GM13976 (cell line): ENCODE measurements around the gene WWOX.

ENCODE experiments used
- DNase-seq: peaks from one replicate; pipeline ENCODE4 v3.0.0; 2012; ENCODE audit warnings: low spot score
- in situ Hi-C: fragments of 300-500 bp; cut with MboI; formaldehyde crosslinking; loops from one replicate; pipeline ENCODE4 v1.12.0; 2022; ENCODE audit warnings: low sequenced_read_pairs, mixed read lengths, inconsistent platforms; ENCODE audit not compliant: unreplicated experiment
- TF ChIP-seq, protein P1 (sequence below): IDR thresholded peaks from 2 replicates; pipeline ENCODE4 v1.5.1; 2012; ENCODE audit warnings: borderline replicate concordance, mild to moderate bottlenecking; ENCODE audit not compliant: insufficient read depth; ENCODE audit errors: extremely low read depth, missing control alignments, control extremely low read depth

The WWOX gene

DNA sequence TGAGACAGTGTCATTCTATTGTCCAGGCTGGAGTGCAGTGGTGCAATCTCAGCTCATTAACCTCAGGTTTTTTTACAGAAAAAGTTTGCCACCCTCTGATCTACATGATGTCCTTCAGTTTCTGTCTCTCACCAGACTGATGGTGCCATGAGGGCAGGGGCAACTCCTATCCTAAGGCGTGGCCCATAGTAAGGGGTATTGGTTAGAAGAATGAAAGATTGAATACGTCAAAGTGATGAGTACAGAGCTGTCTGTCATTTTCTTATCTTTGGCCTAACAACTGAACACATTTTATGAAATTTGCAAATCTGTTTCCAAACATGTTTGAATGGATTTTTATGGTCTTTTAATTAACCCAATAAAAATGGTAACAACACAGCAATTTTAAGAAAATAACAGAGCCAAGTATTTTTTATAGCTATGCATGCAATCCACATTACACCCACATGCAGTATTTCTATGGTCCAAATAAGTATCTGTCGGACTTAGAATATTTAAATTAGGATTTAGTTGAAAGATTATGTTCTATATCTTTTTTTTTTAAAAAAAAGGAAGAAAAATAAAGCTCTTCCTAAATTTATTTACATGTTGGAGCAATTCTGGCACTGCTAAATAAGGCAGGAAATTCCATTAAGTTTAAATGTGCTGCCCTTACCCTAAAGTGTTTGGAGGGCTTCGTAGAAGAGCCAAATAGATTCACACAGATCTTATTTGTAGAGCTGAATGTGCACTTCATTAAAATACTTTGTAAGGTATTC lies 192.8 kb downstream of the WWOX start:
- in situ Hi-C loops, result no loop called here
- no peak for DNase-seq

GRCh38 chr16:78292844-78293380 lies 193.5 kb downstream of the WWOX start:
- TF ChIP-seq, protein P1, sequence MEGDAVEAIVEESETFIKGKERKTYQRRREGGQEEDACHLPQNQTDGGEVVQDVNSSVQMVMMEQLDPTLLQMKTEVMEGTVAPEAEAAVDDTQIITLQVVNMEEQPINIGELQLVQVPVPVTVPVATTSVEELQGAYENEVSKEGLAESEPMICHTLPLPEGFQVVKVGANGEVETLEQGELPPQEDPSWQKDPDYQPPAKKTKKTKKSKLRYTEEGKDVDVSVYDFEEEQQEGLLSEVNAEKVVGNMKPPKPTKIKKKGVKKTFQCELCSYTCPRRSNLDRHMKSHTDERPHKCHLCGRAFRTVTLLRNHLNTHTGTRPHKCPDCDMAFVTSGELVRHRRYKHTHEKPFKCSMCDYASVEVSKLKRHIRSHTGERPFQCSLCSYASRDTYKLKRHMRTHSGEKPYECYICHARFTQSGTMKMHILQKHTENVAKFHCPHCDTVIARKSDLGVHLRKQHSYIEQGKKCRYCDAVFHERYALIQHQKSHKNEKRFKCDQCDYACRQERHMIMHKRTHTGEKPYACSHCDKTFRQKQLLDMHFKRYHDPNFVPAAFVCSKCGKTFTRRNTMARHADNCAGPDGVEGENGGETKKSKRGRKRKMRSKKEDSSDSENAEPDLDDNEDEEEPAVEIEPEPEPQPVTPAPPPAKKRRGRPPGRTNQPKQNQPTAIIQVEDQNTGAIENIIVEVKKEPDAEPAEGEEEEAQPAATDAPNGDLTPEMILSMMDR, result no peak
- in situ Hi-C loops, result no loop called here
- no peak for DNase-seq

More for the DNA sequence above, 192.8 kb downstream of the WWOX start:
- TF ChIP-seq, protein P1, result no peak

GRCh38 chr16:78294538-78295225 lies 195.2 kb downstream of the WWOX start:
- TF ChIP-seq, protein P1, result no peak
- in situ Hi-C loops, result no loop called here
- no peak for DNase-seq

DNA sequence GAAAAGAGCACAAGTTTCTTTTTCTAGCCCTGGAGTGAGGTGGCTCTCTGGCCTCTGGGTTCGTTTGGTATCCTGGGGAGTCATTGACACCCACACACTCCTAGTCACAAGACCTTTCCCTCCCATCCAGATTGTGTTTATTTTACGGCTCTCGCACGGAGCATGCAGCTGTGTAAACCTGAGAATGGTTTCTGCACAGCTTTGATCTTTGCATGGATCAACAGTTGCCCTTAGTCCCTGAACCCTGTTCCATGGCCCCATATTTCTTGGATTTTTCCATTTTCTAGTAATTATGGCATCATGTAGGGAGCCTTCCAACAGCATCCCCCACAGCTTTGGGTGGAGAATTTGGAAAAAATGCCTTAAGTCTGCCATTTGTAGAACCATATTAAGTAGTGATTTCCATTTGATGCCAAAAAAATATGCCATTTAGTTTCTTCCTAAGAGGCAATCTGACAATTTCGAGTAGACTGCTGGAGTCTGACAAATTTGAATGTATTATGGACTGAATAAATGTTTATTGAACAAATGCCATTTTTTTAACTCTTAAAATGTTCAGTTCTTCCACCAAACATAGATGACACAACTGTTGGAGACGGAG lies 197.7 kb downstream of the WWOX start:
- DNase-seq, result no peak

DNA sequence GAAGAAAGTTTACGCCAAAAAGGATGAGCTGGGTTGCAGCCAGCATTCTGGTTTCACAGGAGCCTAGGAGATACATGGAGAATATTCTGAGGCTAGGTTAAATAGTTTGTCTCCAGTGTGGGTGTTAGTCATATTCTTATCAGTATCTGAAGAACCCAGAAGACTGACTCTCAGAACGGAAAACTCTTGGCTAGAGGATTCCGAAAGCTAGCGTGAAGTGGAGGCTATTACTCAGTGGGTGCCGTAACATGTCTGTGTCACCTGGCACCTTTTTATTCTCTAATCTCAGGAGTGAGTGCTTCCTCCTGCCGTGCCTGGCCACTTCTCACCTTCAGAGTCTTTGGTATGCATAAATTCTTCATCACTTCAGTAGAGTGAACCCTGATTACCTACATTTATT lies 199.5 kb downstream of the WWOX start:
- in situ Hi-C loops, result no loop called here
- DNase-seq, result no peak
- TF ChIP-seq, protein P1, result no peak

More for the DNA sequence above, 197.7 kb downstream of the WWOX start:
- TF ChIP-seq, protein P1, result no peak
- in situ Hi-C loops, result no loop called here

GRCh38 chr16:78300469-78300868 lies 201.0 kb downstream of the WWOX start:
- in situ Hi-C loops, result no loop called here
- TF ChIP-seq, protein P1, result no peak
- no peak for DNase-seq
